HG03175 (cell line): ENCODE data around the gene DAPK2.
"Not testable (repeated sequence)": the region's sequence is repeated elsewhere in the genome, so short reads cannot be mapped to it uniquely, and the experiment has no call there.

Experiments used
- ATAC-seq: cut with Tn5 transposase; IDR thresholded peaks from one replicate; pipeline ENCODE4 v1.9.1; 2021; ENCODE audit warnings: mild to moderate bottlenecking, moderate library complexity; ENCODE audit not compliant: unreplicated experiment

DAPK2 gene

DNA sequence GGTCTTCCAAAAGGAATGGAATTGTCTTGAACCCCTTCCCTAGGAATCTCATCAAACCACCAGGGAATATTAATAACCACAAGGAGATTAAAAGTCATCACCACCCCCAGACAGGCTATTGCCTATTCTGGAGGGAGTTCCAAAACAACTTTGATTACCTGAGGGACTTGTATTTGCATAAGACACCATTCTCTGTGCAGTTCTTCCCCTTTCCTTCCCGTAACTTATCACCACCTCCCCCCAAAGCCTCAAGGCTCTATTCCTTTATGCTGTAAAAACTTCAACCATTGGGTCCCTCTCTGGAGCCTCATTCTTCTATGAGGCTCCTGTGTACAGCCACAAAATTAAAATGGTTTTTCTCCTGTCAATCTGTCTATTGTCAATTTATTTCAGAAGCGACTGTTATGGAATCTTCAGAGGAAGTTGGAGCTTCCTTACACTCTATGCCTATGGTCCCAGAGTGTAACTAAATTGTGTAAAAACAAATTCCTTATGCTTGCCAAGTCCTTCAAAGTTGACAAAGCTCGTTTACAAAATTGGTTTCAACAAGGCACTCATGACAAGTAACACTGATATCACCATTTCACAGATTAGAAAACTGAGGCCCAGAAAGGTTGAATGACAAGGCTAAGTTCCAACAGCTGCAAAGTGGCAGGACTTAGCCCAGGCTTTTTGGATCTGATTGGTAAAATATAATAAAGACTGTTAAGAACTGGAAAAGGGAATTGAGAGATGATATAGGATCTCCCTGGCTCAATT lies 144.2 kb downstream of the DAPK2 start:
- no peak for ATAC-seq

GRCh38 chr15:63900306-63900705 lies 146.0 kb downstream of the DAPK2 start:
- ATAC-seq, result no peak

DNA sequence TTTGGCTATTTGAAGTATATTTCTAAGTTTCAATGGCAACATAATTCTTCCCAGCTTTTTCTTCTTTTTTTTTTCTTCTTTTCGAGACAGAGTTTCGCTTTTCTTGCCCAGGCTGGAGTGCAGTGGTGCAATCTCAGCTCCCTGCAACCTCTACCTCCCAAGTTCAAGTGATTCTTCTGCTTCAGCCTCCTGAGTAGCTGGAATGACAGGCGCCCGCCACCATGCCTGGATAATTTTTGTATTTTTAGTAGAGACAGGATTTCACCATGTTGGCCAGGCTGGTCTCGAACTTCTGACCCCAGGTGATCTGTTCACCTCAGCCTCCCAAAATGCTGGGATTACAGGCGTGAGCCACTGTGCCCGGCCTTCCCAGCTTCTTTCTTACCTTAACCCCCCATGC lies 146.7 kb downstream of the DAPK2 start:
- ATAC-seq, result not testable (repeated sequence)

DNA sequence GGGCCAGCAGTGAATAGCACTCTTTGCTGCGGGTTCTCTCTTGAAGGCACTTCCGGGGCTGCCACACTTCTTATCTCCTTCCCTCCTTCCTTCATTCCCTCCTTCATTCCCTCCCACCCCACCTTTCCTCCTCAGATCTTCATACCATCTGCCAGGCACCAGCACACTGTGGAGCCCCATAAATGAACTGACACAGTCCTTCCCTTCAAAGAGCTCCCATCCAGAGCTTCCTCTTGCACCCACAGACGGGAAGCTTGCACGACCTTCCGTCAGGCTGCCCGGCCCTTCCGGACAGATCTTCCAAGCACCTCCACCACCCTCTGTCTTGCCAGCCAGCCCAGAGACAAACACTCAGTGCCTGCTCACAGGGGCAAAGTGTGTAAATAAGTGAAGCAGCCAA lies 147.1 kb downstream of the DAPK2 start:
- no peak for ATAC-seq

DNA sequence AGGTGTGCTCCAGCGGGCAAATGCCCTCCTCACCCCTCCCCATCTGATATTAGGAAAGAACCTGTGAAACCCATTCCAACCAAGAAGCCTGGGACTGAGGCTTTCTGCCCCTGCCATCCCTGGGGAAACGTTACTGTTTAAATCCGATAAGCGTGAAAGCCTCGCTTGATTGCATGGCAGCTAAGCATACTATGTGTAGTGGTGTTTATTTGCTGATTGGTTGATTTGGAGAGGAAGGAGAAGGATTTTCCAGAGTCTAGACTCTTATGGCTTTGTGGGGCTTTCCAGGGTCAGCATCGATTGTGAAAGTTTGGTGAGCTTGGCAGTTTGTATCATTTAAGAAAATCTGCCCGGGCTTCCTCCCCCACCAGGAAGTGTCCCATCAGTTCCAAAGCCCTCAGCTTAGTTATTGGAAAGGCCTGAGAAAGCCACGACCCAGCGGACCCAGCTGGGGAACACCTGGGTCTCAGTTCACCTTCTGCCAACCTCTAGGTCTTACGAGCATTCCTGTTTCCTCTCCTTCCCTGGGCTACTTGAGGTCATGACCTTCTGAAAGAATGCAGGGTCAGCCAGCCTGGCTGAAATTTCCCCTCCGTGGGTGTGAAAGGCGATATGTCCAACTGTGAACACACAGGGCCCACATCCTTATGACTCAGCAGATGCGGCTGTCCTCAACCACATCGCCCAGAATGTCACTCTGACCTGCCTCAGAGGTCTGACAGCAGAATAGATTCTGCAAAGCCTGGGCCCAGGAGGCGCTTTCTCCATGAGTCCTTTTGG lies 149.8 kb downstream of the DAPK2 start:
- peak; percentile 77 for ATAC-seq

DNA sequence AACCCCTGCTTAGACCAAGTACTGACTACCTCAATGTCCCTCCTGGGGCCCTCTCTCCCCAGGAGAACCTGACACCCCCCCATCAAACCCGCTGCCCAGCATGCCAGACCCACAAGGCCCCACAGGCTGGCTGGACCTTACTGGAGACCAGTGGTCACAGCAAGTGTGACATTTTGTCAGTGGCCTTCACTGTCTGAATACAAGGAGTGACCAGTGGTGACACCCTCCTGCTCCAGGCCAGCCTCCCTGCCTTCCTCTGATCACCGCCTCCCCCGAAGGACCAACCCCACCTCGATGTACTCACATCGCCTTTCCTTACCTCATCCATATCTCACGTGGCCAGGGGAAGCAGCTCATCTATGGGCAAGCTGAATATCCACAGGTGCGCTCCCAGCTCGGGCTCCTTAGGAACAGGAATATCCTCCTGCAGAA lies 150.5 kb downstream of the DAPK2 start:
- ATAC-seq, result no peak

GRCh38 chr15:63895194-63895593 lies 151.1 kb downstream of the DAPK2 start:
- ATAC-seq, result no peak

GRCh38 chr15:63894662-63894949 lies 151.7 kb downstream of the DAPK2 start:
- ATAC-seq, result no peak

- no peak for ATAC-seq
These were observed 152.2 kb downstream of the DAPK2 start for GRCh38 chr15:63893866-63894661.

GRCh38 chr15:63892794-63893441 lies 153.4 kb downstream of the DAPK2 start:
- peak; percentile 38 for ATAC-seq

GRCh38 chr15:63891768-63892133 lies 154.5 kb downstream of the DAPK2 start:
- no peak for ATAC-seq

- ATAC-seq, result no peak
These were observed 155.1 kb downstream of the DAPK2 start for GRCh38 chr15:63891079-63891767.

- ATAC-seq, result no peak
These were observed 155.7 kb downstream of the DAPK2 start for GRCh38 chr15:63890617-63891016.

GRCh38 chr15:63889831-63890230 lies 156.5 kb downstream of the DAPK2 start:
- no peak for ATAC-seq

GRCh38 chr15:63888823-63889222 lies 157.5 kb downstream of the DAPK2 start:
- ATAC-seq, result no peak

GRCh38 chr15:63888146-63888545 lies 158.1 kb downstream of the DAPK2 start:
- ATAC-seq, result no peak

DNA sequence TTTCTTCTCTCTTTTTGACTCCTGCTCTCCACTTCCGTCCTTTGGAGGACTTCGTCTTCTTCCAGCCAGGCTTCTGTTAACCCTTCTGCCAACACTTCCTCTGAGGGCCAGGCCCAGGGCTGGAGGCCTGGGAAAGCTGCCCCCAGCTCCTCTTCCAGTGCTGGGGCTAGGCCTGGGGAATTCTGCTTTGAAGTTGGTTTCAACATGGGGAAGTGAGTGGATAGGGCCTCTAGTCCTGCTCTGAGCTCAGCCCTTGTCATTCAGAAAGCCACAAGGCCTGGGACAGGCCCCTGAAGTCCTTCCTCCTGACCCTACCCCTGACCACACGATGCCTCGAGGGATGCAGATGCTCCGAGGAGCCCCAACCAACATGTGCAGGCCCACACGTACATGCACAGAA lies 158.7 kb downstream of the DAPK2 start:
- ATAC-seq, result no peak

DNA sequence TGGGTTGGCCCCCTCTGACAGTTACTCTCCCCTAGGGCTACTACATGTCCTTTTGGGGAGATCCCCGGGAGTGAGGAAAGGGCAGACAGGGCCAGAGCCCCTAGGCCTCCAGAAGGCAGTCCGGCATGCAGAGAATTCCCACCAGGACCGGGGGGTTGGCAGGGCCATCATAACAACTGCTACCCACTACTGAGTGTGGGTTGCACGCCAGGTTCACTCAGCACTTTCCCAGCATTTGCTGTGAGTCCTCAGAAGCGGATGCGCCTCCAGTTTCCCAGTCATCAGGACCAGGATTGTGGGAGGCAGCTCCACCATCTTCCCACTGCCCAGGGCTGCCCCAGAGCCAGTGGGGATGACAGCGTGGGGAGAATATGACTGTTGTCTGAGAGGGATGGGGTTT lies 161.3 kb downstream of the DAPK2 start:
- no peak for ATAC-seq

DNA sequence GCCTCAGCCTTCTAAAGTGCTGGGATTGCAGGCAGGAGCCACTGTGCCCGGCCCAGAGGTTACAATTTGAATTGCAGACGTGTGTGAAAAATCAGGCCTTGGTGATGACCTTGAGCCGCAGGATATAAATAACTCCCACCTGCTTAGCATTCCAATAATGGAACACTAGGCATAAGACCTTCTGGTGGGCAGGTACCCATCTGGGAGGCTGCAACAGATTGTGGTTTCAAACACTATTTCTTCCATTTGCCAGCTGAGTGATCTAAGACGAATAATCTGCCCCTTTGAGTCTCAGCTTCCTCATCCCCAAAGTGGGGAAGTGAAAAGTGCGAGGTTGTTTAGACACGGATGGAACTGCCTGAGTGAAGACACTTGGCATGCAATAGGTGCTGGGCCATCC lies 164.9 kb downstream of the DAPK2 start:
- ATAC-seq, result no peak

- no peak for ATAC-seq
These were observed 165.5 kb downstream of the DAPK2 start for GRCh38 chr15:63880744-63881143.

DNA sequence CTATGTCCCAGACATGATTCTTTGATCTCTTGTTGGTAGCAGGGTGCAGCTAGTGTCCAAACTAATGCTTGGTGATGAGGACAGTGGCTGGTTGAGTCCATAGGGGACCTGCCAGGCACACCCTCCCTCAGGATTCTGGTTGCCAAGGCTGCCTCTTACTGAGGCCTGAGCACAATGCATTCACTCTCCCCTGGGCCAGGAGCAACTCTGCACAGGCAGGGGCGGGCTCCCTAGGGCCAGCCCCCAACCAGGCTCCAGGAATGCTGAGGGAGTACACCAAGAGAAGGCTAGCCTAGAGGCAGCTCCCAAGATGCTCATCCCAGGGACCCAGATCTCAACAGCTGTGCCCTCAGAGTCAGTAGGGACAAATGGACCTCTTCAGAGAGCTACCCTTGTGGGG lies 166.3 kb downstream of the DAPK2 start:
- no peak for ATAC-seq
